Hepatocyte (in vitro differentiated cells): ENCODE data around the gene TMEM170B. TPM values are rescaled to one million over a fixed set of nuclear protein-coding genes. Genes with fewer than 3 reads are reported as not detected.

Experiments
- DNase-seq: peaks from one replicate; pipeline ENCODE4 v3.0.0-alpha.2; 2016; ENCODE audit warnings: low spot score
- H2AFZ ChIP-seq: fragments of 200-600 bp; sonication (generic); 2 replicates; pipeline ENCODE4 v1.6.0; 2016; ENCODE audit warnings: antibody characterized with exemption, mild to moderate bottlenecking
- H3K27ac ChIP-seq: fragments of 200-600 bp; sonication (generic); 2 replicates; pipeline ENCODE4 v1.5.1; 2016; ENCODE audit warnings: mild to moderate bottlenecking
- H3K27me3 ChIP-seq: fragments of 200-600 bp; sonication (generic); 2 replicates; pipeline ENCODE4 v1.6.1; 2016
- H3K36me3 ChIP-seq: fragments of 200-600 bp; sonication (generic); replicated peaks from 2 replicates; pipeline ENCODE4 v1.5.1; 2016; ENCODE audit warnings: low read depth; ENCODE audit not compliant: insufficient read depth
- H3K4me1 ChIP-seq: fragments of 200-600 bp; sonication (generic); 2 replicates; pipeline ENCODE4 v1.5.1; 2016; ENCODE audit warnings: mild to moderate bottlenecking, moderate library complexity; ENCODE audit not compliant: insufficient read depth
- H3K4me2 ChIP-seq: fragments of 200-600 bp; sonication (generic); 2 replicates; pipeline ENCODE4 v1.6.0; 2016
- H3K4me3 ChIP-seq: fragments of 200-600 bp; sonication (generic); 2 replicates; pipeline ENCODE4 v1.5.1; 2016; ENCODE audit warnings: mild to moderate bottlenecking
- H3K79me2 ChIP-seq: fragments of 200-600 bp; sonication (generic); 2 replicates; pipeline ENCODE4 v1.6.0; 2017; ENCODE audit warnings: mild to moderate bottlenecking
- H3K9me2 ChIP-seq: fragments of 200-600 bp; sonication (generic); replicated peaks from 2 replicates; pipeline ENCODE4 v1.6.0; 2017; ENCODE audit warnings: mild to moderate bottlenecking; ENCODE audit not compliant: insufficient read depth
- H3K9me3 ChIP-seq: fragments of 200-600 bp; sonication (generic); 2 replicates; pipeline ENCODE4 v1.5.1; 2016; ENCODE audit warnings: low read depth, mild to moderate bottlenecking
- H4K20me1 ChIP-seq: fragments of 200-600 bp; sonication (generic); 2 replicates; pipeline ENCODE4 v1.6.0; 2016; ENCODE audit warnings: mild to moderate bottlenecking; ENCODE audit not compliant: insufficient read depth, poor library complexity, severe bottlenecking
- EZH2 ChIP-seq: fragments of 200-600 bp; sonication (generic); IDR thresholded peaks from 2 replicates; pipeline ENCODE4 v1.6.1; 2016; ENCODE audit warnings: antibody characterized with exemption, mild to moderate bottlenecking, borderline replicate concordance
- EZH2phosphoT487 ChIP-seq: fragments of 200-600 bp; sonication (generic); IDR thresholded peaks from one replicate; pipeline ENCODE4 v1.6.1; 2018; ENCODE audit warnings: antibody characterized with exemption, mild to moderate bottlenecking, low read depth, moderate library complexity; ENCODE audit not compliant: unreplicated experiment, severe bottlenecking
- WGBS: methylation state at CpG from one replicate; pipeline ENCODE4 v1.1.6; 2016; ENCODE audit warnings: low lambda C conversion rate; ENCODE audit errors: missing lambda C conversion rate; 5-methylcytosine and 5-hydroxymethylcytosine counted together
- polyA plus RNA-seq: library from polyadenylated mRNA; unstranded; fragments of >200 nt; fragmentation: Nextera tagmentation; extraction: Ambion mirVana; gene quantifications from 2 replicates; pipeline ENCODE4 v1.2.1, GENCODE V29; 2016
- total RNA-seq: library from RNA; depleted of rRNA; stranded (reverse); fragments of >200 nt; gene quantifications from 2 replicates; pipeline ENCODE4 v1.2.3, GENCODE V29; 2014
- TF ChIP-seq, protein P1 (sequence below): fragments of 200-600 bp; sonication (generic); IDR thresholded peaks from 2 replicates; pipeline ENCODE4 v1.5.1; 2016; ENCODE audit warnings: antibody characterized with exemption, mild to moderate bottlenecking; ENCODE audit not compliant: poor library complexity

TMEM170B gene
- total and polyA plus RNA-seq, 2 experiments from 2014 or later: 0.82 to 6.5 TPM

DNA sequence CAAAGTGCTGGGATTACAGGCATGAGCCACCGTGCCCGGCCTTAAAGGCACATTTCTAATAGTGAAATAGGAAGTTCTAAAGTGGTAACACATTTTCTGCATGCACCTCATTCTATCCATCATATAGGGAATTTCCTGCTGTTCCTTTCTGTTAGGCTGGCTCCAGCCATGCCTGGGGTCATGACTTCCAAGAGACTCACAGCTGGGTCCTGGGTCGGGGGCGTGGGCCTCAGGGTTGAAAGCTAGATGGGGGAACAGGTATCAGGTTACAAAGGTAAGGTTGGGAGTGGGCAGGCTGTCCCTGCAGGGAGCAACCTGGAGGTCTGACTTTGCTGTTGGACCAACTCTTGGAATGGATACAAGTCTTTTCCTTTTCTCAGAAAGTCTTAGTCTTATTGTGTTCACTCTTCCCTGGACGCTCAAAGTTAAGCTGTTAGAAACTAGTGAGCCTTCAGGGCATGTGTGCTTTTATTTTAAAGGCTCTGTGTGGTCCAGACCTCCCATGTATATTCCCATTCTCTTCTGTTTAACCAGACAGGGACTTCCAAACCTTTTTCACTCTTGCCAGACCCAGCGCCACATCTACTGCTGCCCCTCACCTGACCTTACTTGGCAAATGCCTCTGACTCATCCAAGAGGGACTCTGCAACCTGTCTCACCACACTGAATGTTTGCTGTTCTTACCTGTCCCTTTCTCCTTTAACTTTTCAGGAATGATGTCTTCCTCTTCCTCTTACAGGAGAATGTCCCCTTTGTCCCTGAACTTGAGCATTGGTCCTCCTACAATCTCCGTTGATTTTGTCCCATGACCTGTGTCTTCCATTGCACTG, 64.4 kb downstream of the TMEM170B start:
- H3K27ac ChIP-seq: peak overlapping the region; percentile 56
- no peaks in the 10 kb centered on the region for H4K20me1 ChIP-seq
- H3K4me2 ChIP-seq: no peak overlapping the region
- WGBS: 54% methylated on average over 7 of the region's 7 CpGs
- H3K27me3 ChIP-seq: no peaks in the 10 kb centered on the region
- H3K9me2 ChIP-seq: no peaks in the 10 kb centered on the region
- peak; percentile 36 for DNase-seq
- no peaks in the 10 kb centered on the region for H3K36me3 ChIP-seq
- peaks cover 24% of the 10 kb centered on the region for H3K4me1 ChIP-seq
- H3K79me2 ChIP-seq: no peaks in the 10 kb centered on the region
- no peaks in the 10 kb centered on the region for H3K9me3 ChIP-seq
- no peak overlapping the region for H3K4me3 ChIP-seq
- TF ChIP-seq, protein P1, sequence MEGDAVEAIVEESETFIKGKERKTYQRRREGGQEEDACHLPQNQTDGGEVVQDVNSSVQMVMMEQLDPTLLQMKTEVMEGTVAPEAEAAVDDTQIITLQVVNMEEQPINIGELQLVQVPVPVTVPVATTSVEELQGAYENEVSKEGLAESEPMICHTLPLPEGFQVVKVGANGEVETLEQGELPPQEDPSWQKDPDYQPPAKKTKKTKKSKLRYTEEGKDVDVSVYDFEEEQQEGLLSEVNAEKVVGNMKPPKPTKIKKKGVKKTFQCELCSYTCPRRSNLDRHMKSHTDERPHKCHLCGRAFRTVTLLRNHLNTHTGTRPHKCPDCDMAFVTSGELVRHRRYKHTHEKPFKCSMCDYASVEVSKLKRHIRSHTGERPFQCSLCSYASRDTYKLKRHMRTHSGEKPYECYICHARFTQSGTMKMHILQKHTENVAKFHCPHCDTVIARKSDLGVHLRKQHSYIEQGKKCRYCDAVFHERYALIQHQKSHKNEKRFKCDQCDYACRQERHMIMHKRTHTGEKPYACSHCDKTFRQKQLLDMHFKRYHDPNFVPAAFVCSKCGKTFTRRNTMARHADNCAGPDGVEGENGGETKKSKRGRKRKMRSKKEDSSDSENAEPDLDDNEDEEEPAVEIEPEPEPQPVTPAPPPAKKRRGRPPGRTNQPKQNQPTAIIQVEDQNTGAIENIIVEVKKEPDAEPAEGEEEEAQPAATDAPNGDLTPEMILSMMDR: no peak
- no peak for TF ChIP-seq EZH2
- no peak for TF ChIP-seq EZH2phosphoT487
- H2AFZ ChIP-seq: no peak overlapping the region

DNA sequence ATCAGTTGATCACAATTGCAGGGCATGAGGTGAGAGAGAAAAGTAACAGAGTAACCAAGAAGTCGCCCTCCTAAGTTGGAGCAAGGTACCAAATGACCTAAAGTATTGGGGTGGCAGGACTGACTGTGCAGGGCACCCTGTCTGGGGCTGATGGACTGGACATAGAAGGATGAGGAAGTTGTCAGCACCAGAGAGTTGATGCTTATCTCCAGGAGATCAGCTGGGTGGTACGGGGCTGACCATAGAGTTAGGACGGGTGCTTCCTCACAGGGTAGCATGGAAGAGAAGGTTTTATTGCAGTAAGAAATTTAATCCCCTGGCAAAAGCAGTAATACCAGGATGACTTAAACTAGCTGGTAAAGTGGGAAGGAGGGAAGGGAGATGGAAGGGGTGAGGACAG, 66.7 kb downstream of the TMEM170B start:
- Histone ChIP-seq H3K4me3 (no peak overlapping the region), H3K9me3 (no peaks in the 10 kb centered on the region), H2AFZ (no peak overlapping the region), H3K4me2 (no peak overlapping the region), H3K79me2 (no peaks in the 10 kb centered on the region), H3K27ac (no peak overlapping the region), H4K20me1 (no peaks in the 10 kb centered on the region), H3K4me1 (peaks cover 14% of the 10 kb centered on the region), H3K9me2 (no peaks in the 10 kb centered on the region), H3K36me3 (no peaks in the 10 kb centered on the region), H3K27me3 (no peaks in the 10 kb centered on the region)
- TF ChIP-seq EZH2phosphoT487: no peak
- TF ChIP-seq, protein P1: no peak
- DNase-seq: no peak
- 89% methylated on average over 3 of the region's 3 CpGs for WGBS

DNA sequence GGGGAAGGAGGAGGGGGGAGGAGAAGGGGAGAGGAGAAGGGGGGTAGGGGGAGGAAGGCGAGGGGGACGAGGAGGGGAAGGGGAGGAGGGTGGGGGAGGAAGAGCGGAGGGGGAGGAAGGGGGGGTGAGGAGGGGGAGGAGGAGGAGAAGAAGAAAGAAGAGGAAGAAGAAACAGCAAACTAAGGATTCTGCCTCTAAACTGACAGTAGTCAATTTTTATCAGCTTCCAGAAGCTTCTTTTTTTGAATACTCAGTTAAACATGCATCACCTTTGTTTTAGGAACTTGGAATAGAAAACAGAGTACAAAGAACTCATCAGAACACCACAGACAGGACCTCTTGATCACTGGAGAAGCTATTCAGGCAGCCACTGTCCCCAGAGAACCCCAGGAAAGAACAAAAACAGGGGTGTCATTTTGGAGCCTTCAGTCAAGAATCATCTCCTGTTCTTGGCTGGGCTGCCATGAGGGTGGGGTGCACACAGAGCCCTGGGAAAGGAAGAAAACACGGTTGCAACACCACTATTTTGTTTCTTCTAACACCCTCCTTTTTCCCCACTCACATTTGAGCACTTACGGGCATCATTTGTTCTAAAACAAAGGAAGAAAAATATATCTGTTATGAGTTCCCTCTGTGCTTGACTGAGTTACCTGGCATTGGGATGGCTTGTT, 67.4 kb downstream of the TMEM170B start:
- H3K27me3 ChIP-seq: no peaks in the 10 kb centered on the region
- TF ChIP-seq, protein P1: no peak
- TF ChIP-seq EZH2phosphoT487 (no peak), EZH2 (no peak)
- no peak overlapping the region for H3K27ac ChIP-seq
- DNase-seq: no peak
- no peaks in the 10 kb centered on the region for H3K9me2 ChIP-seq
- H3K79me2 ChIP-seq: no peaks in the 10 kb centered on the region
- no peaks in the 10 kb centered on the region for H4K20me1 ChIP-seq
- H2AFZ ChIP-seq: peak overlapping the region; percentile 19
- H3K4me3 ChIP-seq: no peak overlapping the region
- WGBS: 87% methylated on average over 2 of the region's 5 CpGs
- H3K4me1 ChIP-seq: peaks cover 12% of the 10 kb centered on the region
- H3K9me3 ChIP-seq: no peaks in the 10 kb centered on the region
- H3K36me3 ChIP-seq: no peaks in the 10 kb centered on the region
- H3K4me2 ChIP-seq: no peak overlapping the region
